Activated CD8-positive, alpha-beta memory T cell treated with anti-CD3 and anti-CD28 coated beads, Interleukin-2, amount 50 U/mL, for 24 hours (primary cell): ENCODE data around the gene BPTF.
"Not testable (repeated sequence)": the region's sequence is repeated elsewhere in the genome, so short reads cannot be mapped to it uniquely, and the experiment has no call there.

ENCODE experiments used
- DNase-seq: peaks from one replicate; pipeline ENCODE4 v3.0.0-alpha.2; 2020; ENCODE audit errors: extremely low read depth

The BPTF gene

DNA sequence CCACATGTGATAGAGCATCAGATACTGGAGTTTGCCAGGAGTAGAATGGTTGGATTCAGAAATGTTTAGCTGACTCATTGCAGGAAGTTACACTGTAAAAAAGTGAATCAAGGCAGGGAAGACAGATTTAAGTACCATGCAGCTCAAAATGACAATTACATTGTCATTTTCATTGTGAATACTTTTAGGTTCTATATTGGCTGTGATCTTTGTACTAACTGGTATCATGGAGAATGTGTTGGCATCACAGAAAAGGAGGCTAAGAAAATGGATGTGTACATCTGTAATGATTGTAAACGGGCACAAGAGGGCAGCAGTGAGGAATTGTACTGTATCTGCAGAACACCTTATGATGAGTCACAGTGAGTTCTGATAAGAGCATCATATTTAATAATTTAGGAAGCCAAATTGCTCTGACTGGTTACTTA is 137.9 kb downstream of the BPTF start:
- DNase-seq = peak; percentile 59

DNA sequence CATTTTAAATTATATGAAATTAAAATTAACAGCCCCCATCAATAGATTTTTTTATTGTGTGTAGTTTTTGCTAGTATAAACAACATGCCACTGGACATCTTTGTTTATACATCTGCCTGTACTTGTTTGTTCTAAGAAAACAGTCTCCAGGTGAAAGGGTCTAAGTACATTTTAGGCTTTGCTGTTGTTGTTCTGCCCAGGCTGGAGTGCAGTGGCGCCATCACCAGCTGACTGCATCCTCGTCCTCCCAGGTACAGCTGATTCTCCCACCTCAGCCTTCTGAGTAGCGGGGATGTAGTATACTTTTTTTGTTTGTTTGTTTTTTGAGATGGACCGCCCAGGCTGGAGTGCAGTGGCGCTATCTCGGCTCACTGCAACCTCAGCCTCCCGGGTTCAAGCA is 145.5 kb downstream of the BPTF start:
- no peak for DNase-seq

DNA sequence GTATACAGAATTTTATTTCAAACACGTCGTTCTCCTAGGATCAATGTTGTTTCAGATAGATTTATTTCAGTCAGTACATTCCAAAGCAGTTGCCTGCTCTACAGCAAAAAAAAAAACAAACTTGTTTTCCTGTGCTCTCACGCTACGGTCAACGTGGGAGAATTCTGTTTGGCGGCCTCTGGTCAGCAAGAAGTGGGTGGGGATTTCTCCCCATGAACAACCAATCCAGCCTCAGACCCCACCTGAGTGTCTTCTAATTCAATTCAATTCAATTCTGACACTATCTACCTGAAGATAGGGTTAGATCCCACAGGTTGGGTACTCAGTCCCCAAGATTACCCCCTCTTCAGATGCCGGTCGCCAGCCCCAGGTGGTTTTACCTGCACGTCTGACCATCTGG is 148.9 kb downstream of the BPTF start:
- no peak for DNase-seq

DNA sequence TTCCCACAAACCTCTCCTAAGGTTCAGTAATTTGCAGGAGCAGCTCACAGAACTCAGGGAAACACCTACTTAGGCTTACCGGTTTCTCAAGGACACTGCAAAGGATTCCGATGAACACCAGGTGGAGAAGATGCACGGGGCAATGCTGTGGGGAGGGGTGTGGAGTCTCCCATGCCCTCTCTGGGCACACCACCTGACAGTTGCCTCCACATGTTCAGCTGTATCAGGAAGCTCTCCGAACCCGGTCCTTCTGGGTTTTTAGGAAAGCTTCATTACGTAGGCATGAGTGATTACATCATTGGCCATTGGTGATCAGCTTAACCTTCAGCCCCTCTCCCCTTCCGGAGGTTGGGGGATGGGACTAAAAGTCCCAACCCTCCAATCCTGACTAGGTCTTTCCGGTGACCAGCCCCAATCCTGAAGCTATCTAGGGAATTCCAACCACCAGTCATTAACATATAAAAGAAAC is 149.3 kb downstream of the BPTF start:
- DNase-seq = no peak

DNA sequence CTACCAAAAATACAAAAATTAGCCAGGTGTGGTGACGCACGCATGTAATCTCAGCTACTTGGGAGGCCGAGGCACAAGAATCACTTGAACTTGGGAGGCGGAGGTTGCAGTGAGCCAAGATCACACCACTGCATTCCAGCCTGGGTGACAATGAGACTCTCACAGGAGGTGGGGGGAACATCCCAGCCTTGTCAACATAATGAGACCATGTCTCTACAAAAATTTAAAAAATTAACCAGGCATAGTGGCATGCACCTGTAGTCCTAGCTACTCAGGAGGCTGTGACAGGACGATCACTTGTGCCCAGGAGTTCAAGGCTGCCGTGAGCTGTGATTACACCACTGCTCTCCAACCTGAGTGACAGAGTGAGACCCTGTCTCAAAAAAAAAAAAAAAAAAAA is 151.0 kb downstream of the BPTF start:
- DNase-seq = not testable (repeated sequence)

DNA sequence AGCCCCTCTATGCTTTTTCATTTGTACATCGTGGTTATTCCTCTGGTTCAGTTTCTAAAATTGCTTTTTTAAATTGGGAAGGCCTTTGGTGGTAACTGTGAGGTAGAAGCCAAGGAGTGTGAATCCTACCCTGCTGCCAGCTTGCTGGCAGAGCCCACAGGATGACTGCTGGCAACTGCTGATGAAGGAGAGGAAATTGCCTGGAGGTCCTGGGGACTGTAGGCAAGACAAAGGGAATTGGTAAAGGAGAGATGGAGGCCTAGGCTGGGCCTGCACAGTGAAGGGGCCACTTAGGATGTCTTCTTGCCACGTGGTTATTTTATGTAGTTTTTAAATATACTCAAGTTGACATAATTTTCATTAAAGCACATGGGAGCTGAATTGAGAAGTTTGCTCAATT is 155.2 kb downstream of the BPTF start:
- DNase-seq = no peak

DNA sequence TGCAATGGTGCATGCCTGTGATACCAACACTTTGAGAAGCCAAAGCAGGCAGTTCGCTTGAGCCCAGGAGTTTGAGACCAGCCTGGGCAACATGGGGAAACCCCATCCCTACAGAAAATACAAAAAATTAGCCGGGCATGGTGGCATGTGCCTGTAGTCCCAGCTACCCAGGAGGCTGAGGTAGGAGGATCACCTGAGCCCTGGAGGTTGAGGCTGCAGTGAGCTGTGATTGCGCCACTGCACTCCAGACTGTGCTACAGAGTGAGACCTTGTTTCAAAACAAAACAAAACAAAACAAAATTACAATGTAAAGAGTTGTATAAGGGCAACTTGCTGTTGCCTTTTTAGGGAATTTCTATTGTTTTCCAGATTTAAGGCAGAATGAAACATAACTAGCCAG is 155.6 kb downstream of the BPTF start:
- not testable (repeated sequence) for DNase-seq

DNA sequence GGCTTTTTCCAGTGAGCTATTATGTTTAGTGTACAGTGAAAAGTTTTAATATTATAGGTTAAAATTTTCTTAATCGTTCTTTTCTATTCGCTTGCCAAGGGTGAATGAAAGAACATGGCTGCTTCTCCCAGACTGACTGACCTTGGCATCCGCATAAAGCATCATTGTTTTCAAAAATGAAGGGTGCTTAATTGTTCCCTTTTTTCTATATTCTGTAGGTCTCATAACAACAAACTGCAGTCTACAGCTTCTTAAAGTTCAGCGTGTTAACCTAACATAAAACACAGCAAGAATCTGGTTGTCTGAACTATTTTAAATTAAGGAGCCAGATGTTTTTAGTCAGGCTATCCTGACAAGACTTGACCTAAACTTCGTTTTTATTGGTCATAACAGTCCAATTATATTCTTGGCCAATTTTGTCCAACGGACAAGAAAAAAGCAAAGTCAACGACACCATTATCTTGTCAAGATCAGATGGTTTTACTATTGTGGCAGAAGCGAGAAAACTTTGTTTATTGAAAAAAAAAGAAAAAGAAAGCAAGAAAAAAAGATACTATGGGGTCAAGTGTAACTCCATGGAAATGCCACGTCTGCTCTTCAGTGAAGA is 156.8 kb downstream of the BPTF start:
- DNase-seq = no peak

DNA sequence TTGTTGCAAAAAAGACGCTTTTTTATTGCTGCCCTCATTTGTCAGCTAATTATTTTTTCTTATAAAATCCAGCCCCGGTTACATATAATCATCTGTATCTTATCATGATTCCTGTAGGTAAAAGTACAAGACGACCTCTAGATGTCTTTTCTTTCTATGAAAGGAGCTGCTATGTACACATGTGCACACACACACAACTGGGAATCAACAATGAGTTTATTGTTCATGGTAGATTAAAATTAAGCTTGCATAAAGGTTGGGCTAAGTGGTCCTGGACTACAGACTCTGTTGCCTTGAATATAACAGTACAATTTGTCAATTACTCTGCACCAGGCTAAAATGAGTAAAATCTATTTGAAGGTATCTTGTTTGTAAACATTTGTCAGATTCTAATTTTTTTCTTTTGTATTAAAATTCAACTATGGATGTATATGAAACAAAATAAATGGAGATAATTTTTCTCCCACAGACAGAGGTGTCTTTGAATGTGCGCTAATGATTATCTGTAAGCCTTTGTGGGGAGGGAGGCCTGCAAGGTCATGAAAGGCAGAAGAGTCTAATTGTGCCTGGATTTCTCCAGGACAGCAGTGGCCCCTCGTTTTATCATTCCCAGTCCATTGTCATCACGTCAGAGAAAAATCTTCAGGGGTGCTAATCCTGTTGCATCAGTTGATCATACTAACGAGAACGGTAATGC is 157.5 kb downstream of the BPTF start:
- no peak for DNase-seq

DNA sequence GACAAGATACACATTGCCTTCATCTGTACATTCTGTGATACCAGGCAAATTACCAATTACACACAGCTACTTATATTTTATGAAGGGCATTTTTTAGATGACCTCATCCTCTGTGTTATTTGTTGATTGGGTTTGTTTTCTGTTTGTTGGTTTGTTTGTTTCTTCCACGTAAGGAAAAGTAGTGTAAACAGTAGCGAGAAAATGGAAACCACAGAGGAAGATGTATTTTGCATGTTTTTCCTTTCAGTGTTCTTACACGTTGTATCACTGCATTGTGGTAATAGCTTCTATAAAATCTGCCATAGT is 158.0 kb downstream of the BPTF start:
- DNase-seq = no peak

DNA sequence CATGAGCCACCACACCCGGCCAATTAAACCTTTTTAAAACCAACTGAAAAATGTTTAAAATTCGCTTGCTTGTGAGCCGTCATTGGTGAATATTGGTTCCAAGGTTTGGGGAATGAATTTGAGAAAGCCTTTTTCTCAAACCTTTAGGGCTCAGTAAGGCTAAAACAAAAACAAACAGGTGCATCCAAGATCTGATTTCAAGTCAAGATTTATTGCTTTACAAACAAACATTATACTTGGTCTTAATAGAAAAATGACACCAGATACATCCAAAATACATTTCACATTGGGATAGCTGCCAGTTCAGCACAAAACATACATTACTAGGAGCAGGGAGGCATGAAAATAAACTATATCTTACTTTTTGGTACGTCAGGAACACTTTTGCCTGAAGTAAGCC is 165.6 kb downstream of the BPTF start:
- no peak for DNase-seq

DNA sequence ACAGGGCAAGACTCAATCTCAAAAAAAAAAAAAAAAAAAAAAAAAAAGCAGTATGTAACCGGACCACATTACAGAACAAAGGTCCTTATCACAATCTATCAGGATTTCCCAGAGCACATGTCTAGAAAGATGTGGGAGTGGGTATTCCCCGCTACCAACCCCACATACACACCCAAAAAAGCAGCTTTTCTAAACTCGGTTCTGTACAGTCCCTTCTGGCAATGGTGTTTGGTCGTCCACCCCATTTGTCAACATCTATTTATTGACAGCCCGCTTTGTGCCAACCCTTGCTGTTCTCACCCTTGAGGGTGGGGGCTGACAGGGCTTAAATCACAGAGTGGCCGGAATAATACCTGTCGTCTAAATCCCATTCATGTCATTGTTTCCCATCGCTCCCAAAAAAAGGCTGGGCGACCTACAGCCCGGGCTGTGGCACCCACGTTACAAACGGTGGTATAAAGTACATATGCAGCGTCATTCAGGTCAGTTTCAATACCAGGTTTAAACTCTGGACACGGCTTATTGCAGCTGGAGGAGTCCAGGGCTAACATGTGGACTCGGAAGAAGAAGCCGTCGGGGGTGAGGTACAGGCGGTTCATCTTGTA is 167.3 kb downstream of the BPTF start:
- no peak for DNase-seq

DNA sequence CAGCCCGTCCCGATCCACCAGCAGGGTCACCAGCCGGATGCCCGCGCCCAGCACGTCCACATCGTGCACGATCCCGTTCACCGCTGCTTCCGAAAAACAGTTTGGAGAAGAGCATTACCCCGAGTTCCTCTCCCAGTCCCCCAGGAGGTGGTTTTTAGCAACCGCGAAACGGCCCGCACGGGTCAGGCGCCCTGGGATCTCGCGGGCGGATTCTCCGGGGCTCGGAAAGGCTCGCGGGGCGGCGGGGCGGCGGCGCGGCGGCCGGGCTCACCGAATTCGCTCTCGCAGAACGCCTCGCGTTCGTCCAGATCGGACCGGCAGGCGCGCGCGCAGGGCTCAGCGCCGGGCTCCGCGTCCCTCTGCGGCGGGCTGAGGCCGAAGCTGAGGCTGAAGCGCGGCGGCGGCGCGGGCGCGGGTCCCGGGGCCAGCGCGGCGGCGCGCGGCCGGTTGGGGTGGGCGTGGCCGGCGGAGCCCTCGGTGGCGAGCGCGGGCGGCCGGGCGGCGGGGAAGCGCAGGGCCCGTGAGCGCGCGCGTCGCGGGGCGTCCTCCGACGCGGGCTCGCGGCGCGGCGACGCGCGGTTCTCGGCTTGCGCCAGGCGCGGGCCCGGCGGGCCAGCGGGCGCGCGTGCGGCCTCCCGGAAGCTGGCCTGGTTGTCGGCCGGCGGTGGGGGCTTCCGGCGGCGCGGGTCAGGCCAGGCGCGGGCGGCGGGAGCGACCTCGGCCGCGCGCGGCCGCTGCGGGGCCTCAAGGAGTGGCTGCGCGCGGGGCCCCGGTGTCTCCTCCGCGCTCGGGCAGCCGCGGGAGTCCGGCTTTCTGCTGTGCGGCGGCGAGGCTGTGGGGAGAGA is 168.1 kb downstream of the BPTF start:
- DNase-seq = no peak

DNA sequence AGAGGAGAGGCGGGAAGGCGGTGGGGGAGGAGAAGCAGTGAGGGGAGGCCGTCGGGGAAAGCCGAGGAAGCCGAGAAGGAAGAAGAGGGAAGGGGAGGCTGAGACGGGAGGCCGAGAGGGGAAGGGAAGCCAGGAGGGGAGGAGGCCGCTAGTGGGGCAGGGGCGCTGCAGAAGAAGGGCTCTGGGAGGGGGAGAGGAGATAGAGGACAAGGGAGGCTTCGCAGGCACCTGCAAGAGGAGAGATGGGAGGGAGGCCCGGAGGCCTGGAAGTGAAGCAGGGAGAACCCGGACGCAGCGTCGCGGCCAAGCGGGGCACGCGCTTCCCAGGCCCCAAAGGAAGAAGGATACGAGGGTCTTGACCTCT is 168.7 kb downstream of the BPTF start:
- DNase-seq = no peak

DNA sequence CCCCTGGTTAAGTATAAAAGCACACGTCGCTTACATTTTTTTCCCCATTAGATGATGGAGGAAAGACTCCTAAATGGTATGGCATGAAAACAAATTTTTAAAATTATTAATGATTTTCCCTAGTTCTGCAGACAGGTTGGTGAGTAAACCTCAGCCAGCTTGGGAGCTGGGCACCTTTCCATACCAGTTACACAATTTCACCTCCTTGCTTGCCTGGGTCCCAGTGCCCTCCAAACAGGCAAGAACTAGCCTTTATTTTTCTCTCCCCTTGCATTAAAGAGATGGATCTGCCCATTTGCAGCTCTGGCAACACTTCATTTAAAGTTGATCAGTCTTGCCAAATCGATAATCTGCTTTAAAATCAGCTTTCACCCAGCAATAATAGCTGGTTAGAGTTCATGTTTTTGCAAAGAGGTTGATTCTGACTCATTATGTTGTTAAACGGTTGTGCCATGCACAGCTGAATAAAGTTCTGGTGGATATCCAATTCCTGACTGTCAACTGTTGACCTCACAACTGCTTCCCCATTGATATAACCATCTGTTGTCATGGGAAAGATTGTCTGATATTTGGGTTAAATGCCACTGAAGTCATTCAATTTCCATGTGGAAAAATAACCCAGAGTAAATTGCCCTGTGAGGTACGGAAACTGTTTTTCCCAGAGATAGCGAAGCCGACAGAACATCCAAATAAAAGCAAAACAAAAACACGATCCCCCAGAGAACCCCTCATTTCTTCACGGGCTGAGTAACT is 169.7 kb downstream of the BPTF start:
- no peak for DNase-seq

DNA sequence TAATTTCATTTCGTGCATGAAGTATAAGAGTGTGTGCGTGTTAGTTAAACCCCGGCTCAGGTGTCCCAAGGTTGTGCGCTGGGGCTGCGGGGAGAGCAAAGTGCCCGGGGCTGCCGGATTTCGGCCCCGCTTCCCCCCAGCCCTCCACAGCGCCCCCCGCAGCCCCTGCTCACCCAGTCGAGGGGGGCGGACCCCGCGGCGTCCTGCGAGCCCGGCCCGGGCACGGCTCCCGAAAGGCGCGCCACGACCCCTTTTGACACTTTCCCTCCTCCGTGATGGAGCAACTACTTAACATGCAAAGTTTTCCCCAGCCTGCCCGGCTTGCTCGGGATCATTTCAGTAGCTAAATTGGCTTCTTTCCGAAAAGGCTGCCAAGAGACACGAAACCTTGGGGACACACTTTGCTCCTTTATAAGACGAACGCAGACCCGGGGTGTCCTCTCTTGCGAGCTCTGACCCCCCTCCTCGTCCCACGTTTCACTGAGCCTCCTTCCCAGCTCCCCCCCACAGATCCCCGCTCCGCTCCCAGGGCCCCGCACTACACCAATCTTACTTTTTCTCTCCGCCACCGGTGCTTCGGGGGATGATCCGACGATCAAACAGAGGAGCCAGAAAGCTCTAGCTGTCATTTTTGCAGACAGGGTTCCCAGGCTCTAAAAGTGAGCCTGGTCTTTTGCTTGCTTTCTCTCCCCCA is 170.4 kb downstream of the BPTF start:
- DNase-seq = no peak

DNA sequence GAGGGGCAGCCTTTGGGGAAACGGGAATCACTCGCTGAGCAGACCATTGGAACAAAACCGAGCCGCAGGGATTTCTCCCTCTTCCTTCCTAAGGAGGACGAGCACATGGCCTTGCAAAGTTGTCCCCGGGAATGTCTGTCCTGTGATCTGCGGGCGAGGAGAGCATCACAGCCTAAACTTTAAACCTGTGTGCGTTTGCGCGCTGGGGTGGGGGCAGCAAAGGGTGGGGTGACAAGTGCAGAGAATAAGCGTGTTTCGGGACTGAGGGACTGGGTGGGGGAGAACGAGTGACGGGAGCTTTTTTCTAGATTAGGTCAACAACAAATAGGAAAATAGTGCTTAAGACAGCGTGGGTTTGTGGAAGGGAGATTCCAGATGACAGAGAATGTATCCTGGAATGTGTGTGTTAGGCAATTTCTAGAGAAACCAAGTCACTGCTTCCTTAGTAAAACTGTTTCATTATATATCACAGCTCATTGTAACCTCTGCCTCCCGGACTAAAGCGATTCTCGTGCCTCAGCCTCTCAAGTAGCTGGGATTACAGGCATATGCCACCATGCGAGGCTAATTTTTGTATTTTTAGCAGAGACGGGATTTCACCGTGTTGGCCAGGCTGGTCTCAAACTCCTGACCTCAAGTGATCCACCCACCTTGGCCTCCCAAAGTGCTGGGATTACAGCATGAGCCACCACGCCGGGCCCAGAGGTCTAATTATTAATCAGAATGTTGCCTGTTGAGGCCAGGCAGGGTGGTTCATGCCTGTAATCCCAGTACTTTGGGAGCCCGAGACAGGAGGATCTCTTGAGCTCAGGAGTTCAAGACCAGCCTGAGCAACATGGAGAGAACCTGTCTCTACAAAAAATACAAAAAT is 171.2 kb downstream of the BPTF start, which contains the start of gene C17orf58:
Gene C17orf58, minus strand, starts transcription at position 169 of the 871 bp plus-strand sequence. CDS start 271 bp downstream, outside the sequence.
- DNase-seq = not testable (repeated sequence)

DNA sequence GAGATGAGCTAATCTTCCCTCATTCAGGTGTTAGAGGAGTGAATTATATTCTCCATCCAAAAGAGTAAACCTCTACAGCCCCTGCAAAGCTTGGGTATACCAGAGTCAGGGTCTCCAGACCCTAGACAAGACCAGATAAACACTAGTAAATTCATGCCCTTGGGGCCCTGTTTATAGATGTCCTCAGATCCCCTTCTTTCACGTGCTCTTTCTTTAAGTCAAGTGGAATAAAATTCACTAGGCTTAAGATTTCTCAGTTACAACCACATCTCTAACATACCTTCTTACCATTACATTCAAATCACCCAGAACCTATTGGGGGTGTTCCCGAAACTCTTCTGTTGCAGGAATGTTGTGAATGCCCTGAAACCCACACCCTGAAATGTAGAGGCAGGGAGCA is 173.2 kb downstream of the BPTF start:
- DNase-seq = no peak

DNA sequence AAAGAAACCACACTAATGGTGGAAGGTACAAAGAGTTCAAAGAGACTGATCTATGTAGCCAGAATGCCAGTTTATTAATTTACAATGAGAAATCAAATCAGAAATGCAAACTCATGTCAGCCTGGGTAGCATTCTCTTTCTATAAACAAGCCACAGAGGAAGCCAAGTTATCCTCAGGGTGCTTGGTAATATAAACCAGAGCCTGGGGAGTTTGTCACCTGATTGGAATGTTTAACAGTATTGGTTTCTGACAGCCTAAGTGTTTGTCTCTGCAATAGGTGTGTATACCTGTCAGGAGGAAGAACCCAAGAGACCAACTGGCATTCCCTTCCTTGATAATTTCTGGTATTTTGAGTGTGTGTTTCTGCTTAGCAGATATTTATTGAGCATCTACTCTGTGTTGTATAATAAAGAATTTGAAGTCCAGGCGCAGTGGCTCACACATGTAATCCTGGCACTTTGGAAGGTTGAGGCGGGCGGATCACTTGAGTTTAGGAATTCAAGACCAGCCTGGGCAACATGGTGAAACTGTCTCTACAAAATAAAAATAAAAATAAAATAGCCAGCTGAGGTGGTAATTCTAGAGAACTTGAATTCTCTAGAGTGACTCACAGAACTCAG is 174.1 kb downstream of the BPTF start:
- DNase-seq = no peak

DNA sequence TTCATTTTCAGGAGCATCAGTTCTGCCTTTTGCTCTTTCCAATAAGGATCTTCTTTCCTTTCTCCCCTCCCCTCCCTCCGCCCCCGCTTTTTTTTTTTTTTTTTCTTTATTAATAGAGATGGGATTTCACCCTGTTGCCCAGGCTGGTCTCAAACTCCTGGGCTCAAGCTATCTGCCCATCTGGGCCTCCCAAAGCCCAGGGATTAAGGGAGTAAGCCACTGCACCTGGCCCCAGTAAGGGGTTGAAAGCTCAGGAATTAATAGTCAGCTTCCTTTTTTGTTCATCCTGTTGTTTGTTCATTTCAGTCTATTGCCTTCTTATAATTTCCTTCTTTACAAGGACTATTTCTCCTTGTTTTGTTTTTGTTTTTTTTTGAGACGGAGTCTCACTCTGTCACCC is 178.9 kb downstream of the BPTF start:
- no peak for DNase-seq
